Measurements from ENCODE around the gene KRTAP5-2. TPM values are rescaled to one million over a fixed set of nuclear protein-coding genes. Genes with fewer than 3 reads are reported as not detected.

KRTAP5-2 gene, protein sequence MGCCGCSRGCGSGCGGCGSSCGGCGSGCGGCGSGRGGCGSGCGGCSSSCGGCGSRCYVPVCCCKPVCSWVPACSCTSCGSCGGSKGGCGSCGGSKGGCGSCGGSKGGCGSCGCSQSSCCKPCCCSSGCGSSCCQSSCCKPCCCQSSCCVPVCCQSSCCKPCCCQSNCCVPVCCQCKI
- total RNA-seq (2012; rRNA removed) (not detected in 2 replicates), polyA plus RNA-seq (2012; rRNA removed) (not detected in 2 replicates), Bru-seq, nascent RNA (not detected), BruChase-seq, experiment 1, labeled RNA remaining after a 6-hour chase (not detected), BruChase-seq, experiment 2, labeled RNA remaining after a 2-hour chase (not detected)
- not detected in 2 replicates for polyA plus RNA-seq (2012; cell fraction: cytosol; rRNA removed)
- not detected in 2 replicates for polyA plus RNA-seq (2012; cell fraction: nucleus; rRNA removed; ENCODE audit: low replicate concordance)
- long read RNA-seq = 0 reads

DNA sequence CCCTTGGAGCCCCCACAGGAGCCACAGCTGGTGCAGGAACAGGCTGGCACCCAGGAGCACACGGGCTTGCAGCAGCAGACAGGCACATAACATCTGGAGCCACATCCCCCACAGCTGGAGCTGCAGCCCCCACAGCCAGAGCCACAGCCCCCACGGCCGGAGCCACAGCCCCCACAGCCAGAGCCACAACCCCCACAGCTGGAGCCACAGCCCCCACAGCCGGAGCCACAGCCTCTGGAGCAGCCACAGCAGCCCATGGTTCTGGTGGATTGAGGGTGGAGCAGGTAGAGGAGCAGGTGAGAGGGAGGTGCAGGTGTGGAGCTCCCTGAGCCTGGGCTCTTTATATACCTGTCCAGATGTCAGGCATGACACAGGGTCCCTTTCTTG, at the start of gene KRTAP5-2:
KRTAP5-2 (minus strand) TSS at position 301 of the 387 bp plus-strand sequence; CDS start at position 257, 44 bp downstream.
- H3K4me2 ChIP-seq (ENCODE audit: low read depth, low read length) = no peak within 1 kb of the TSS
- no peak within 1 kb of the TSS for H2BK120ac ChIP-seq (ENCODE audit: low read depth, low read length)
- no peak within 1 kb of the TSS for H3K56ac ChIP-seq (ENCODE audit: extremely low read depth, insufficient read depth, low read length)
- no peak within 1 kb of the TSS for H2AK5ac ChIP-seq (ENCODE audit: low read depth, low read length)
- H3K9ac ChIP-seq (ENCODE audit: low read depth, low read length) = no peak within 1 kb of the TSS
- no peaks in the 10 kb centered on the region for H3K36me3 ChIP-seq (ENCODE audit: control insufficient read depth, insufficient read depth, low read length)
- H4K5ac ChIP-seq (ENCODE audit: low read depth, low read length) = no peak within 1 kb of the TSS
- H3K9me1 ChIP-seq (ENCODE audit: insufficient read depth, low read length) = no peaks in the 10 kb centered on the region
- H3K27me3 ChIP-seq (ENCODE audit: control insufficient read depth, insufficient read depth, low read length) = peaks cover 41% of the 10 kb centered on the region
- no peak for DNase-seq
- no peak within 1 kb of the TSS for H3K18ac ChIP-seq (ENCODE audit: low read depth, low read length)
- H3K4me3 ChIP-seq (ENCODE audit: insufficient read depth, low read depth, low read length) = no peak within 1 kb of the TSS
- H3K4ac ChIP-seq (ENCODE audit: low read depth, low read length) = no peak within 1 kb of the TSS
- no peak within 1 kb of the TSS for H2BK15ac ChIP-seq (ENCODE audit: low read depth, low read length)
- no peaks in the 10 kb centered on the region for H4K20me1 ChIP-seq (ENCODE audit: insufficient read depth, low read length)
- no peak for ATAC-seq (ENCODE audit: low read depth)
- ChIA-PET CTCF (no interaction called here), POLR2A (ENCODE audit: unreplicated experiment) (no interaction called here)
- H2AFZ ChIP-seq (replicated peaks; ENCODE audit: low read length, poor library complexity) = no peak within 1 kb of the TSS
- H3K14ac ChIP-seq (replicated peaks; ENCODE audit: low read depth, low read length) = no peak within 1 kb of the TSS
- no CpG with 5 or more reads among the region's 4 CpGs for WGBS, 2 experiments (ENCODE audit: extremely low coverage in 2 of 2, insufficient read length in 1 of 2)
- no peaks in the 10 kb centered on the region for H3K9me3 ChIP-seq (ENCODE audit: control insufficient read depth, insufficient read depth, low read length)
- BruUV-seq (replicated peaks) = no TSS peak
- in situ Hi-C loops (cut with MboI; ENCODE audit: low sequenced_read_pairs) (no loop called here), dilution Hi-C loops (cut with HindIII; ENCODE audit: low sequenced_read_pairs, unreplicated experiment) (no loop called here), intact Hi-C loops (cut with micrococcal nuclease) (no loop called here)
- no peak within 1 kb of the TSS for H3K23ac ChIP-seq (ENCODE audit: low read depth, low read length)
- no peak within 1 kb of the TSS for H2BK5ac ChIP-seq (ENCODE audit: low read depth, low read length, poor library complexity, severe bottlenecking)
- no peak within 1 kb of the TSS for H4K8ac ChIP-seq (ENCODE audit: low read depth in 2 of 2, low read length in 2 of 2)
- no peak within 1 kb of the TSS for H4K91ac ChIP-seq (ENCODE audit: insufficient read depth, low read depth, low read length)
- H3K4me1 ChIP-seq (ENCODE audit: control insufficient read depth, insufficient read depth, low read length) = no peaks in the 10 kb centered on the region
- H3K27ac ChIP-seq (ENCODE audit: insufficient read depth, low read length) = no peak within 1 kb of the TSS
- no peak for TF ChIP-seq RAD21 (IDR thresholded peaks at IDR 0.05; ENCODE audit: low read length)
- no peak for TF ChIP-seq RCOR1 (IDR thresholded peaks at IDR 0.05; ENCODE audit: insufficient replicate concordance, low read length)
- no peak for TF ChIP-seq MAZ (IDR thresholded peaks at IDR 0.05; ENCODE audit: borderline replicate concordance, low read depth, low read length)
- TF ChIP-seq FOS (IDR thresholded peaks at IDR 0.05; ENCODE audit: low read depth, low read length) = no peak
- no peak for TF ChIP-seq NFE2L2 (IDR thresholded peaks at IDR 0.05; ENCODE audit: low read depth, low read length)
- no peak for TF ChIP-seq SMC3 (IDR thresholded peaks at IDR 0.05; ENCODE audit: low read depth, low read length)
- no peak for TF ChIP-seq RFX5 (IDR thresholded peaks at IDR 0.05; ENCODE audit: low read depth, low read length)
- no peak for TF ChIP-seq BHLHE40 (IDR thresholded peaks at IDR 0.05; ENCODE audit: low read depth, low read length)
- TF ChIP-seq, protein P1, sequence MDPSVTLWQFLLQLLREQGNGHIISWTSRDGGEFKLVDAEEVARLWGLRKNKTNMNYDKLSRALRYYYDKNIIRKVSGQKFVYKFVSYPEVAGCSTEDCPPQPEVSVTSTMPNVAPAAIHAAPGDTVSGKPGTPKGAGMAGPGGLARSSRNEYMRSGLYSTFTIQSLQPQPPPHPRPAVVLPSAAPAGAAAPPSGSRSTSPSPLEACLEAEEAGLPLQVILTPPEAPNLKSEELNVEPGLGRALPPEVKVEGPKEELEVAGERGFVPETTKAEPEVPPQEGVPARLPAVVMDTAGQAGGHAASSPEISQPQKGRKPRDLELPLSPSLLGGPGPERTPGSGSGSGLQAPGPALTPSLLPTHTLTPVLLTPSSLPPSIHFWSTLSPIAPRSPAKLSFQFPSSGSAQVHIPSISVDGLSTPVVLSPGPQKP (IDR thresholded peaks at IDR 0.05; ENCODE audit: borderline replicate concordance, low read depth, low read length) = no peak
- no peak for TF ChIP-seq CEBPB (IDR thresholded peaks at IDR 0.05; ENCODE audit: low read depth, low read length)
- no peak for TF ChIP-seq MAFK (IDR thresholded peaks at IDR 0.05; ENCODE audit: low read depth, low read length)
- no peak for TF ChIP-seq MXI1 (IDR thresholded peaks at IDR 0.05; ENCODE audit: borderline replicate concordance, low read depth, low read length)
- no peak for TF ChIP-seq POLR2A (IDR thresholded peaks at IDR 0.05; ENCODE audit: low read depth, low read length)
- TF ChIP-seq, protein P2, sequence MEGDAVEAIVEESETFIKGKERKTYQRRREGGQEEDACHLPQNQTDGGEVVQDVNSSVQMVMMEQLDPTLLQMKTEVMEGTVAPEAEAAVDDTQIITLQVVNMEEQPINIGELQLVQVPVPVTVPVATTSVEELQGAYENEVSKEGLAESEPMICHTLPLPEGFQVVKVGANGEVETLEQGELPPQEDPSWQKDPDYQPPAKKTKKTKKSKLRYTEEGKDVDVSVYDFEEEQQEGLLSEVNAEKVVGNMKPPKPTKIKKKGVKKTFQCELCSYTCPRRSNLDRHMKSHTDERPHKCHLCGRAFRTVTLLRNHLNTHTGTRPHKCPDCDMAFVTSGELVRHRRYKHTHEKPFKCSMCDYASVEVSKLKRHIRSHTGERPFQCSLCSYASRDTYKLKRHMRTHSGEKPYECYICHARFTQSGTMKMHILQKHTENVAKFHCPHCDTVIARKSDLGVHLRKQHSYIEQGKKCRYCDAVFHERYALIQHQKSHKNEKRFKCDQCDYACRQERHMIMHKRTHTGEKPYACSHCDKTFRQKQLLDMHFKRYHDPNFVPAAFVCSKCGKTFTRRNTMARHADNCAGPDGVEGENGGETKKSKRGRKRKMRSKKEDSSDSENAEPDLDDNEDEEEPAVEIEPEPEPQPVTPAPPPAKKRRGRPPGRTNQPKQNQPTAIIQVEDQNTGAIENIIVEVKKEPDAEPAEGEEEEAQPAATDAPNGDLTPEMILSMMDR (conservative IDR thresholded peaks at IDR 0.05; ENCODE audit: low read depth, low read length) = no peak
- TF ChIP-seq, protein P3, sequence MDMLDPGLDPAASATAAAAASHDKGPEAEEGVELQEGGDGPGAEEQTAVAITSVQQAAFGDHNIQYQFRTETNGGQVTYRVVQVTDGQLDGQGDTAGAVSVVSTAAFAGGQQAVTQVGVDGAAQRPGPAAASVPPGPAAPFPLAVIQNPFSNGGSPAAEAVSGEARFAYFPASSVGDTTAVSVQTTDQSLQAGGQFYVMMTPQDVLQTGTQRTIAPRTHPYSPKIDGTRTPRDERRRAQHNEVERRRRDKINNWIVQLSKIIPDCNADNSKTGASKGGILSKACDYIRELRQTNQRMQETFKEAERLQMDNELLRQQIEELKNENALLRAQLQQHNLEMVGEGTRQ (IDR thresholded peaks at IDR 0.05; ENCODE audit: low read depth, low read length) = no peak
- no peak for TF ChIP-seq CHD1 (IDR thresholded peaks at IDR 0.05; ENCODE audit: low read depth, low read length)
- H3K79me1 ChIP-seq (ENCODE audit: low read depth in 1 of 2, low read length in 2 of 2) = no peaks in the 10 kb centered on the region
- H2AK9ac ChIP-seq (replicated peaks; ENCODE audit: low read depth, low read length, poor library complexity) = no peak within 1 kb of the TSS
- no peak within 1 kb of the TSS for H2BK20ac ChIP-seq (ENCODE audit: low read depth, low read length)
